GM12874 (cell line): Measurements from ENCODE around the gene SLC26A1.

ENCODE experiments used
- CTCF ChIP-seq: IDR thresholded peaks from 2 replicates; pipeline ENCODE4 v1.5.1; 2011; ENCODE audit warnings: low read depth, mild to moderate bottlenecking, control low read depth, low read length, moderate library complexity; ENCODE audit not compliant: insufficient read depth

The SLC26A1 gene

DNA sequence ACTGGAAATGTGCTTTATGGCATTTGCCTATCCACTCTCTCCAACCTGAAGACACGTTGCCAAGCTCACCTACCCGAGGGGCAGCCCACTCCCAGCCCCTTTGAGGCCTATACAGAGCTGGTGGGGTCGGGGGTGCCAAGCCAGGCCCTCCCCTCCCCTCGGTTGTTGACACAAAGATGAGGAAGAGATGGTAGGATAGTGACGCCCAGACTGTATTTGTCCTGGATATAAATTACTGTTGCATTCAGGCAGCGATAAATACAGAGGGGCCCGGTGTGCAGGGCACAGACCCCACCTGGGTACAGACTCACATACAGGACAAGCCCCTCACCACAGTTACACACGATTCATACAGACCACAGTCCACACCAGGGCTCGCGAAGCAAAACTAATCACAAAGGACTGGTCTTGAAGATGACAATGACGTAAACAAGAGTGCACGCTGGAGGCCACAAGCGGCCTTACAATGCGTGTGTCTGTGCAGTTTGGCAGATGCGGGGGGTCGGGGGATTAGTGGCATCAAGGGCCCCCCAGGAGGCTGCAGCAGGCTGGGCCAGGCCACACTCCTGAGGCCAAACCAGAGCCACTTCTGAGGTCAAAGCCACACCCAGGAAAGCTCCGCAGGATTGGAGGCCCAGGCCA lies 34.4 kb downstream of the SLC26A1 start:
- no peak for TF ChIP-seq CTCF

DNA sequence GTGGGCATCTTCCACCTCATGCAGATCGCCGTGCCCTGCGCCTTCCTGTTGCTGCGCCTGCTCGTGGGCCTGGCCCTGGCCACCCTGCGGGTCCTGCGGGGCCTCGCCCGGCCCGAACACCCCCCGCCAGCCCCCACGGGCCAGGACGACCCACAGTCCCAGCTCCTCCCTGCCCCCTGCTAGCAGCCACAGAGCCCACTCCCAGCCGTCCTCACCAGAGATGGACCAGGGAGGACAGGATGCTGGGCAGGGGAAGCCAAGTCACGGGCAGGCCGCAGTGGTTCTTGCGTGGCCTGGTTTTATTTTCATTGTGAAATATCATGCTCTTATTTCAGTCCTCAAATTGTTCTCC lies 34.9 kb downstream of the SLC26A1 start:
- TF ChIP-seq CTCF: no peak

- TF ChIP-seq CTCF: no peak
Measured at GRCh38 chr4:957581-958313, 35.5 kb downstream of the SLC26A1 start.

- TF ChIP-seq CTCF: no peak
Measured at GRCh38 chr4:957231-957580, 36.0 kb downstream of the SLC26A1 start.

DNA sequence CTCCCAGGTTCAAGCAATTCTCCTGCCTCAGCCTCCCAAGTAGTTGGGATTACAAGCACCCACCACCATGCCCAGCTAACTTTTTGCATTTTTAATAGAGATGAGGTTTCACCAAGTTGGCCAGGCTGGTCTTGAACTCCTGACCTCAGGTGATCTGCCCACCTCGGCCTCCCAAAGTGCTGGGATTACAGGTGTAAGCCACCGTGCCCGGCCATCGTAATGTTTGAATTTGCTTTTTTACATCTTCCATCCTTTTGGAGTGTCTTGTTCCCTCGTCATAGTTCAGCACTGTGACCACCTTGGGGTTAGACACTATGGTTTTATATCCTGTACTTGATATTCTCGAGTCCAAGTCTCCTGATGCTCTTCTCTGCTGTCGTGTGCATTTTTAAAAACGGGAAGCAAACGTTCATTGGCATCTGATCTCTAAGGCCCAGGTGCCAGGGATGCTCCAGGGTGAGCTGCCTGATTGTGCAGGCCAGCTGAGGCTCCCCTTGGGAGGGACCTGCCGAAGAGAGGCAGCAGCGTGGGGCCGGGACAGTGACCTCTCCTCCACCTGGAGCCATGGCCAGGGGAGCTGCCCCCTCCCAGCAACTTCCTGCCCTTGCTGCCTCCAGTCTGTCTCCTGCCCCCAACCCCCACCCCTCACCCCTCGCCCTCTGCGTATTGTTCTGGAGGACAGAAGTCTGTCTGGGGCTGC lies 36.5 kb downstream of the SLC26A1 start:
- no peak for TF ChIP-seq CTCF

GRCh38 chr4:955931-956381 lies 37.2 kb downstream of the SLC26A1 start:
- TF ChIP-seq CTCF: no peak

DNA sequence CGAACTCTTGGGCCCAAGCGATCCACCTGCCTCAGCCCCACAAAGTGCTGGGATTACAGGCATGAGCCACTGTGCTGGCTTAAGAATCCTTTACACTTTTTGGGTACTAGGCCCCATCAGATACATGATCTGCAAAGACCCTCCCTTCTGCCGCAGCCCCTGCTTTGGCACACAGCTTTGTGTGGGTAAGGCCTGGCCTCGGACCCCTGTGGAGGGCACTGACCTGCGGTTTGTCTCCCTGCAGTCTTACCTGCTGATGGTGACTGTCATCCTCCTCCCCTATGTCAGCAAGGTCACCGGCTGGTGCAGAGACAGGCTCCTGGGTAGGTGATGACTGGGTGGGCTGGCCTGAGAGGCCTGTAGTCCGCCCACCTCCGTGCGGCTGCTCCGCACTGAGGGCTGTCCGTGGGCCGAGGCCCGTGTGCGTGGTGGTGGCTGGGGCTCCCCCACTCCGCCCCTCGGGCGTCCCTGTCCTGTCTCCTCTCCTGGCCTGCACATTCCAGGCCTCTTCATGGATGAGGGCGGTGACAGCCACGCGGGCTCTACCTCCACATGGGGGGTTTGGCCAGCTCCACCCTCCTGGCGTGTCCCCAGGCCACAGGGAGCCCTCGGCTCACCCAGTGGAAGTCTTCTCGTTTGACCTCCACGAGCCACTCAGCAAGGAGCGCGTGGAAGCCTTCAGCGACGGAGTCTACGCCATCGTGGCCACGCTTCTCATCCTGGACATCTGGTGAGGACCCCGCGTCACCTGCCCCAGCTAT lies 37.9 kb downstream of the SLC26A1 start:
- no peak for TF ChIP-seq CTCF
